CD14-positive monocyte (primary cell): ENCODE measurements around the gene DTNA. TPM values are rescaled to one million over a fixed set of nuclear protein-coding genes. Genes with fewer than 3 reads are reported as not detected.

ENCODE experiments used
- DNase-seq, 3 donors: peaks; one replicate each; pipeline ENCODE4 v3.0.0-alpha.2; 2011 to 2022
- H2AFZ ChIP-seq: 2 replicates; pipeline ENCODE4 v1.6.0; 2012; ENCODE audit warnings: mild to moderate bottlenecking, low read depth, low read length, inconsistent platforms; ENCODE audit not compliant: insufficient read depth, poor library complexity, severe bottlenecking
- H3K27ac ChIP-seq, 2 donors: 1 replicate in 1 of 2; 2 replicates in 1 of 2; pipeline ENCODE4 v1.5.1; 2012 to 2013; ENCODE audit warnings: low read length in 2 of 2, control low read depth in 1 of 2, inconsistent platforms in 1 of 2, low read depth in 1 of 2, mild to moderate bottlenecking in 1 of 2
- H3K27me3 ChIP-seq, 2 donors: one replicate each; pipeline versions ENCODE4 v1.6.0 to v1.6.1; 2011 to 2013; ENCODE audit warnings: low read length in 2 of 2; ENCODE audit not compliant: control insufficient read depth in 2 of 2, insufficient read depth in 2 of 2
- H3K36me3 ChIP-seq, 2 donors: replicated peaks in 1 of 2; 1 replicate in 1 of 2; 2 replicates in 1 of 2; pipeline versions ENCODE4 v1.5.1 to v1.6.1; 2012 to 2013; ENCODE audit warnings: low read length in 2 of 2, control low read depth in 1 of 2, inconsistent platforms in 1 of 2, mild to moderate bottlenecking in 1 of 2; ENCODE audit not compliant: insufficient read depth in 2 of 2, control insufficient read depth in 1 of 2
- H3K4me1 ChIP-seq, 2 donors: 1 replicate in 1 of 2; 2 replicates in 1 of 2; pipeline versions ENCODE4 v1.5.1 to v1.6.1; 2012 to 2013; ENCODE audit warnings: low read length in 2 of 2, control low read depth in 1 of 2, inconsistent platforms in 1 of 2, mild to moderate bottlenecking in 1 of 2, moderate library complexity in 1 of 2; ENCODE audit not compliant: insufficient read depth in 2 of 2, control insufficient read depth in 1 of 2
- H3K4me2 ChIP-seq: replicated peaks from 2 replicates; pipeline ENCODE3; 2012; ENCODE audit warnings: low read length, moderate library complexity, mild to moderate bottlenecking; ENCODE audit not compliant: poor library complexity, severe bottlenecking; ENCODE audit errors: extremely low read depth
- H3K4me3 ChIP-seq, 3 experiments: fragments of 200-600 bp in 1 of 3; sonication (generic) in 1 of 3; replicated peaks in 1 of 3; 1 replicate in 2 of 3; 2 replicates in 1 of 3; pipeline ENCODE4 v1.5.1; 2011 to 2013; ENCODE audit warnings: low read length in 3 of 3, mild to moderate bottlenecking in 3 of 3, control low read depth in 2 of 3, low read depth in 2 of 3, inconsistent platforms in 1 of 3, moderate library complexity in 1 of 3
- H3K79me2 ChIP-seq: 2 replicates; pipeline ENCODE4 v1.6.0; 2012; ENCODE audit warnings: mild to moderate bottlenecking, control low read depth, inconsistent platforms, low read length, moderate library complexity; ENCODE audit not compliant: insufficient read depth
- H3K9ac ChIP-seq: 2 replicates; pipeline ENCODE4 v1.6.0; 2017; ENCODE audit warnings: low read length, mild to moderate bottlenecking; ENCODE audit not compliant: insufficient read depth, poor library complexity, severe bottlenecking
- H3K9me3 ChIP-seq, 2 donors: replicated peaks in 1 of 2; 1 replicate in 1 of 2; 2 replicates in 1 of 2; pipeline versions ENCODE4 v1.5.1 to v1.6.1; 2012 to 2013; ENCODE audit warnings: low read length in 2 of 2, control low read depth in 1 of 2; ENCODE audit not compliant: control insufficient read depth in 1 of 2, insufficient read depth in 1 of 2
- H4K20me1 ChIP-seq: 2 replicates; pipeline ENCODE4 v1.6.0; 2012; ENCODE audit warnings: mild to moderate bottlenecking, low read length, control low read depth, moderate library complexity; ENCODE audit not compliant: insufficient read depth
- H3K27ac Mint-ChIP-seq, 7 donors: one replicate each; pipeline ENCODE4 v1.8.0; 2020; ENCODE audit warnings: mild to moderate bottlenecking in 7 of 7, mixed read lengths in 7 of 7, moderate library complexity in 6 of 7, inconsistent platforms in 2 of 7
- H3K27me3 Mint-ChIP-seq, 3 donors: one replicate each; pipeline ENCODE4 v1.8.0; 2021 to 2022; ENCODE audit warnings: low read depth in 3 of 3, mild to moderate bottlenecking in 3 of 3, mixed read lengths in 3 of 3, moderate library complexity in 3 of 3, inconsistent platforms in 1 of 3
- H3K36me3 Mint-ChIP-seq, 2 donors: one replicate each; pipeline ENCODE4 v1.8.0; 2020; ENCODE audit warnings: mixed read lengths in 2 of 2, inconsistent platforms in 1 of 2, mild to moderate bottlenecking in 1 of 2
- H3K4me1 Mint-ChIP-seq: one replicate; pipeline ENCODE4 v1.8.0; 2020; ENCODE audit warnings: mild to moderate bottlenecking, mixed read lengths
- H3K4me3 Mint-ChIP-seq, 2 donors: one replicate each; pipeline ENCODE4 v1.8.0; 2020; ENCODE audit warnings: mild to moderate bottlenecking in 2 of 2, mixed read lengths in 2 of 2, moderate library complexity in 1 of 2
- H3K9me3 Mint-ChIP-seq, 7 donors: one replicate each; pipeline ENCODE4 v1.8.0; 2020 to 2022; ENCODE audit warnings: mixed read lengths in 7 of 7, mild to moderate bottlenecking in 6 of 7, moderate library complexity in 6 of 7, inconsistent platforms in 2 of 7
- WGBS: methylation state at CpG from one replicate; pipeline ENCODE4 v1.1.5; 2013; ENCODE audit warnings: missing lambda C conversion rate; ENCODE audit not compliant: insufficient coverage; 5-methylcytosine and 5-hydroxymethylcytosine counted together
- intact Hi-C, 2 donors: fragments of 100-400 bp; cut with micrococcal nuclease; formaldehyde crosslinking; loops; one replicate each; pipeline versions ENCODE4 v1.15.0 to v1.15.1; 2023
- polyA plus RNA-seq, 3 donors: library from polyadenylated mRNA; depleted of rRNA in 1 of 3; unstranded in 2 of 3; stranded (reverse) in 1 of 3; fragments of 300-500 nt in 2 of 3; fragments of >200 nt in 1 of 3; fragmentation: Illumina TruSeq in 2 of 3; gene quantifications; 1 replicate in 2 of 3; 2 replicates in 1 of 3; pipeline ENCODE4 v1.2.3, GENCODE V29; 2012 to 2021
- TF ChIP-seq, protein P1 (sequence below): fragments of 200-600 bp; IDR thresholded peaks from one replicate; pipeline ENCODE4 v1.8.0; 2022; ENCODE audit warnings: antibody characterized with exemption, mild to moderate bottlenecking

Gene DTNA
- polyA plus RNA-seq, 3 donors: 0.53 to 2.3 (median 0.76) TPM

DNA sequence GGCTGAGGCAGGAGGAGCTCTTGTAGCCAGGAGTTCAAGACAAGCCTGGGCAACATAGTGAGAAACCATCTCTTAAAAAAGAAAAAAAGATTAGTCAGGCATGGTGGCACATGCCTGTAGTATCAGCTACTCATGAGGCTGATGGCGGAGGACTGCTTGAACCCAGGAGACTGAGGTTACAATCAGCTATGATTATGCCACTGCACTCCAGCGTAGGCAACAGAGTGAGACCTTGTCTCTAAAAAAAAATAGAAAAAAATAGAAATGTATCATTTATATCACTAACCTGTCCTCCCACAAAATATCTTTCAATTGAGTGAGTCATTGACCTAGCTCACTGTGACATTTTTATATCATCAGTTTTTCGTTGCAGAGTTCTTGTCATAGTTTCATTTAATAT lies 152.5 kb downstream of the DTNA start:
- no CpG with 5 or more reads among the region's 3 CpGs for WGBS
- TF ChIP-seq, protein P1, sequence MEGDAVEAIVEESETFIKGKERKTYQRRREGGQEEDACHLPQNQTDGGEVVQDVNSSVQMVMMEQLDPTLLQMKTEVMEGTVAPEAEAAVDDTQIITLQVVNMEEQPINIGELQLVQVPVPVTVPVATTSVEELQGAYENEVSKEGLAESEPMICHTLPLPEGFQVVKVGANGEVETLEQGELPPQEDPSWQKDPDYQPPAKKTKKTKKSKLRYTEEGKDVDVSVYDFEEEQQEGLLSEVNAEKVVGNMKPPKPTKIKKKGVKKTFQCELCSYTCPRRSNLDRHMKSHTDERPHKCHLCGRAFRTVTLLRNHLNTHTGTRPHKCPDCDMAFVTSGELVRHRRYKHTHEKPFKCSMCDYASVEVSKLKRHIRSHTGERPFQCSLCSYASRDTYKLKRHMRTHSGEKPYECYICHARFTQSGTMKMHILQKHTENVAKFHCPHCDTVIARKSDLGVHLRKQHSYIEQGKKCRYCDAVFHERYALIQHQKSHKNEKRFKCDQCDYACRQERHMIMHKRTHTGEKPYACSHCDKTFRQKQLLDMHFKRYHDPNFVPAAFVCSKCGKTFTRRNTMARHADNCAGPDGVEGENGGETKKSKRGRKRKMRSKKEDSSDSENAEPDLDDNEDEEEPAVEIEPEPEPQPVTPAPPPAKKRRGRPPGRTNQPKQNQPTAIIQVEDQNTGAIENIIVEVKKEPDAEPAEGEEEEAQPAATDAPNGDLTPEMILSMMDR: no peak
- H3K27ac ChIP-seq: no peak overlapping the region

DNA sequence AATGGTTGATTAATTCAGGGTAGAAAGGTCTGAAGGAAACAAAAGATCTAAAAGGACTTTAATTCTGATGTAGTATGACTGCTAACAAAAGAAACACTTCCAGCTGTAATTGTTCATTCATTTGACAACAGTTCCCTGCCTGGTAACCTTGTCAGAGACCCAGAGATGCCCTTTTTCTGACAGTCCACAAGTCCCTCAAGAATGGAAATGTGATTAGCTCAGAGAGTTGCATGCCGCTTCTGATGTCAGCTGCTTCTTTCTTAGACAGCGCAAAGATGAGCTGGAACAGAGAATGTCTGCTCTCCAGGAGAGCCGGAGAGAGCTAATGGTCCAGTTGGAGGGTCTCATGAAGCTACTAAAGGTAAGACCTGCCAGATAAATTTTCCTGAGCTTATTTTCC lies 153.6 kb downstream of the DTNA start:
- TF ChIP-seq, protein P1: no peak
- Histone ChIP-seq H3K9ac (no peak overlapping the region), H3K4me1 (peaks cover 0 to 3% of the 10 kb centered on the region in 2 donors), H4K20me1 (no peaks in the 10 kb centered on the region), H3K36me3 (no peaks in the 10 kb centered on the region), H3K27me3 (no peaks in the 10 kb centered on the region), H3K4me3 (no peak overlapping the region), H3K27ac (no peak overlapping the region), H3K9me3 (no peaks in the 10 kb centered on the region), H3K4me2 (no peak overlapping the region), H2AFZ (no peak overlapping the region), H3K79me2 (no peaks in the 10 kb centered on the region)
- H3K4me1 Mint-ChIP-seq: peaks cover 15% of the 10 kb centered on the region
- DNase-seq: no peak
- H3K27ac Mint-ChIP-seq: no peak overlapping the region
- H3K9me3 Mint-ChIP-seq: peaks cover 0 to 2% (median 0%) of the 10 kb centered on the region in 7 donors
- H3K36me3 Mint-ChIP-seq: no peaks in the 10 kb centered on the region
- peaks cover 0 to 2% (median 1%) of the 10 kb centered on the region in 3 donors for H3K27me3 Mint-ChIP-seq
- intact Hi-C loops: no loop called here
- H3K4me3 Mint-ChIP-seq: no peak overlapping the region
- 100% methylated on average over 3 of the region's 3 CpGs for WGBS

More for the DNA sequence above, 152.5 kb downstream of the DTNA start:
- Mint-ChIP-seq H3K4me3 (no peak overlapping the region), H3K27ac (no peak overlapping the region), H3K36me3 (no peaks in the 10 kb centered on the region), H3K9me3 (peaks cover 0 to 2% (median 0%) of the 10 kb centered on the region in 7 donors), H3K27me3 (peaks cover 0 to 3% (median 1%) of the 10 kb centered on the region in 3 donors), H3K4me1 (peaks cover 15% of the 10 kb centered on the region)
- Histone ChIP-seq H3K9ac (no peak overlapping the region), H3K36me3 (no peaks in the 10 kb centered on the region), H2AFZ (no peak overlapping the region), H3K27me3 (no peaks in the 10 kb centered on the region), H3K4me3 (no peak overlapping the region), H3K79me2 (no peaks in the 10 kb centered on the region), H3K4me2 (no peak overlapping the region), H3K9me3 (no peaks in the 10 kb centered on the region), H4K20me1 (no peaks in the 10 kb centered on the region), H3K4me1 (peaks cover 0 to 3% of the 10 kb centered on the region in 2 donors)
- intact Hi-C loops: no loop called here
- DNase-seq: no peak
